Measurements from ENCODE around the gene CKS2. TPM values are rescaled to one million over a fixed set of nuclear protein-coding genes. Genes with fewer than 3 reads are reported as not detected.
"Not testable (repeated sequence)": the region's sequence is repeated elsewhere in the genome, so short reads cannot be mapped to it uniquely, and the experiment has no call there.

Gene CKS2
- total RNA-seq, 1 donor from 2014 or later, result 69.9 TPM

DNA sequence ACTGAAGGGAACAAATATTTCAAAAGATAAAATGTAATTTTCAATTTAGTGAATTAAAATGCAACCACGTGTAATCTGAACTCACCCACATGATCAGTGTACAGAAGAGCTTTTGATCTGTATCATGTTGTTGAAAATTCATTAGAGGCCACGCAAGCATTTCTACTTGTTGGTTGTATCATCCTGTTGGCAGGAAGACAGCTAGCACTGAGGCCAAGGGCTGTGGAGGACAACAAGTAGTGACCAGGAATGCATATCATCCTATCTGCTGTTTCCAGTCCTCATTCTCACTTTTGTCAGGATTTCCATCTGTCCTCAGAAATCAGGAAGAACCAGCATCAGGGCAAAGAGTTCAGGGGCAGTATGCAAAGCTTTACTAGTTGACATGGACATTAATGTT, 29.9 kb upstream of the CKS2 start:
- no peak overlapping the region for H3K27ac Mint-ChIP-seq (ENCODE audit: unreplicated experiment)
- H2AFZ ChIP-seq (ENCODE audit: low read depth, low read length), result no peak overlapping the region
- H3K27me3 Mint-ChIP-seq (ENCODE audit: low read depth, unreplicated experiment), result peaks cover 3% of the 10 kb centered on the region

DNA sequence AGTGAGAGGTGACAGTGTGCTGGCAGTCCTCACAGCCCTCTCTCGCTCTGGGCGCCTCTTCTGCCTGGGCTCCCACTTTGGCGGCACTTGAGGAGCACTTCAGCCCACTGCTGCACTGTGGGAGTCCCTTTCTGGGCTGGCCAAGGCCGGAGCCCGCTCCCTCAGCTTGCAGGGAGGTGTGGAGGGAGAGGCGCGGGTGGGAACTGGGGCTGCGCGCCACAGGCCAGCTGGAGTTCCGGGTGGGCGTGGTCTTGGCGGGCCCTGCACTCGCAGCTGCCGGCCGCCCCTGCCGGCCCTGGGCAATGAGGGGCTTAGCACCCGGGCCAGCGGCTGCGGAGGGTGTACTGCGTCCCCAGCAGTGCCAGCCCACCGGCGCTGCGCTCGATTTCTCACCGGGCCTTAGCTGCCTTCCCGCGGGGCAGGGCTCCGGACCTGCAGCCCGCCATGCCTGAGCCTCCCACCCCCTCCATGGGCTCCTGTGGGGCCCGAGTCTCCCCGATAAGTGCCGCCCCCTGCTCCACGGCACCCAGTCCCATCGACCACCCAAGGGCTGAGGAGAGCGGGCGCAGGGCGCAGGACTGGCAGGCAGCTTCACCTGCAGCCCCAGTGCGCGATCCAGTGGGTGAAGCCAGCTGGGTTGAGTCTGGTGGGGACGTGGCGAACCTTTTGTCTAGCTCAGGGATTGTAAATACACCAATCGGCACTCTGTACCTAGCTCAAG, 28.6 kb upstream of the CKS2 start:
- H3K4me3 Mint-ChIP-seq (ENCODE audit: unreplicated experiment); H3K9me3 Mint-ChIP-seq (ENCODE audit: unreplicated experiment); H3K4me1 ChIP-seq (ENCODE audit: insufficient read depth, low read length); H3K27me3 ChIP-seq (ENCODE audit: insufficient read depth, low read length); H3K27ac ChIP-seq (ENCODE audit: low read depth, low read length); FAIRE-seq; H3K4me1 Mint-ChIP-seq (ENCODE audit: low read depth, unreplicated experiment); H3K36me3 Mint-ChIP-seq (ENCODE audit: low read depth, unreplicated experiment); H3K79me2 ChIP-seq (ENCODE audit: insufficient read depth, low read length); H4K20me1 ChIP-seq (ENCODE audit: insufficient read depth, low read length); H3K9me3 ChIP-seq (ENCODE audit: insufficient read depth, low read depth, low read length); H3K36me3 ChIP-seq (ENCODE audit: insufficient read depth, low read length); H3K4me3 ChIP-seq (ENCODE audit: insufficient read depth, low read depth, low read length); DNase-seq (ENCODE audit: low read depth); H3K27me3 Mint-ChIP-seq (ENCODE audit: low read depth, unreplicated experiment); H3K9ac ChIP-seq (ENCODE audit: low read length); H3K27ac Mint-ChIP-seq (ENCODE audit: unreplicated experiment): not testable (repeated sequence)
- Histone ChIP-seq H3K4me2 (ENCODE audit: low read length) (peak overlapping the region; percentile 64), H2AFZ (ENCODE audit: low read depth, low read length) (peak overlapping the region; percentile 34)

More for the DNA sequence above, 29.9 kb upstream of the CKS2 start:
- FAIRE-seq (no peak), DNase-seq (ENCODE audit: low read depth) (no peak)
- H3K9ac ChIP-seq (ENCODE audit: low read length), result no peak overlapping the region
- TF ChIP-seq, protein P1, sequence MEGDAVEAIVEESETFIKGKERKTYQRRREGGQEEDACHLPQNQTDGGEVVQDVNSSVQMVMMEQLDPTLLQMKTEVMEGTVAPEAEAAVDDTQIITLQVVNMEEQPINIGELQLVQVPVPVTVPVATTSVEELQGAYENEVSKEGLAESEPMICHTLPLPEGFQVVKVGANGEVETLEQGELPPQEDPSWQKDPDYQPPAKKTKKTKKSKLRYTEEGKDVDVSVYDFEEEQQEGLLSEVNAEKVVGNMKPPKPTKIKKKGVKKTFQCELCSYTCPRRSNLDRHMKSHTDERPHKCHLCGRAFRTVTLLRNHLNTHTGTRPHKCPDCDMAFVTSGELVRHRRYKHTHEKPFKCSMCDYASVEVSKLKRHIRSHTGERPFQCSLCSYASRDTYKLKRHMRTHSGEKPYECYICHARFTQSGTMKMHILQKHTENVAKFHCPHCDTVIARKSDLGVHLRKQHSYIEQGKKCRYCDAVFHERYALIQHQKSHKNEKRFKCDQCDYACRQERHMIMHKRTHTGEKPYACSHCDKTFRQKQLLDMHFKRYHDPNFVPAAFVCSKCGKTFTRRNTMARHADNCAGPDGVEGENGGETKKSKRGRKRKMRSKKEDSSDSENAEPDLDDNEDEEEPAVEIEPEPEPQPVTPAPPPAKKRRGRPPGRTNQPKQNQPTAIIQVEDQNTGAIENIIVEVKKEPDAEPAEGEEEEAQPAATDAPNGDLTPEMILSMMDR (IDR thresholded peaks at IDR 0.05; ENCODE audit: insufficient read depth, low read depth, low read length), result no peak
- TF ChIP-seq EZH2 (IDR thresholded peaks at IDR 0.05; ENCODE audit: insufficient read depth, low read length), result no peak
- H3K4me1 ChIP-seq (ENCODE audit: insufficient read depth, low read length), result no peaks in the 10 kb centered on the region
- H3K9me3 Mint-ChIP-seq (ENCODE audit: unreplicated experiment), result peaks cover 7% of the 10 kb centered on the region
- H3K4me3 ChIP-seq (ENCODE audit: insufficient read depth, low read depth, low read length), result no peak overlapping the region
- peaks cover 3% of the 10 kb centered on the region for H3K4me1 Mint-ChIP-seq (ENCODE audit: low read depth, unreplicated experiment)
- no peaks in the 10 kb centered on the region for H4K20me1 ChIP-seq (ENCODE audit: insufficient read depth, low read length)
- no peaks in the 10 kb centered on the region for H3K79me2 ChIP-seq (ENCODE audit: insufficient read depth, low read length)
- H3K4me3 Mint-ChIP-seq (ENCODE audit: unreplicated experiment), result no peak overlapping the region
- H3K27ac ChIP-seq (ENCODE audit: low read depth, low read length), result no peak overlapping the region
- no peak overlapping the region for H3K4me2 ChIP-seq (ENCODE audit: low read length)
- no peaks in the 10 kb centered on the region for H3K36me3 Mint-ChIP-seq (ENCODE audit: low read depth, unreplicated experiment)
- no peaks in the 10 kb centered on the region for H3K9me3 ChIP-seq (ENCODE audit: insufficient read depth, low read depth, low read length)
- H3K36me3 ChIP-seq (ENCODE audit: insufficient read depth, low read length), result no peaks in the 10 kb centered on the region
- no peaks in the 10 kb centered on the region for H3K27me3 ChIP-seq (ENCODE audit: insufficient read depth, low read length)

DNA sequence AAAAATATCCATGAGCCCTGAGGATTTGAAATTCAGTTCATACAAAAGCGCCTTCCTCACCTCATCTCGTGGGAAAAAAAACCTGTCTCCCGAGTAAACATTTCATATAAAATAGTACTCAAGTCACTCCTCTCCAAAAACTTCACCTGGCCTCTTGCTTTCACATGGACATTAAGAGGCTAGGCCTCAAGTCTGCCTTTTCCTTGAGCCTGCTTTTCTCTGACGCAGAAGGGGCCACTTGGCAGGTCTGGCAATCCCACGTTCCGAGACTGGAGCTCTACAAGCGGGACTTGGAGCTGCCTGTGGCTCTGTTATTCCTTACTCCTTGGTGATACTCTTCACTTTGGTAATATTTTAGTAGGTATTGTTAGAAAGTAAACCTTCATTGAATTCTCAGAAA, 26.9 kb upstream of the CKS2 start:
- Histone ChIP-seq H3K9ac (ENCODE audit: low read length) (no peak overlapping the region), H2AFZ (ENCODE audit: low read depth, low read length) (no peak overlapping the region), H3K27ac (ENCODE audit: low read depth, low read length) (no peak overlapping the region), H3K4me1 (ENCODE audit: insufficient read depth, low read length) (no peaks in the 10 kb centered on the region), H4K20me1 (ENCODE audit: insufficient read depth, low read length) (no peaks in the 10 kb centered on the region), H3K4me3 (ENCODE audit: insufficient read depth, low read depth, low read length) (no peak overlapping the region), H3K9me3 (ENCODE audit: insufficient read depth, low read depth, low read length) (no peaks in the 10 kb centered on the region), H3K36me3 (ENCODE audit: insufficient read depth, low read length) (no peaks in the 10 kb centered on the region), H3K79me2 (ENCODE audit: insufficient read depth, low read length) (no peaks in the 10 kb centered on the region), H3K27me3 (ENCODE audit: insufficient read depth, low read length) (no peaks in the 10 kb centered on the region), H3K4me2 (ENCODE audit: low read length) (no peak overlapping the region)
- no peak for TF ChIP-seq EZH2 (IDR thresholded peaks at IDR 0.05; ENCODE audit: insufficient read depth, low read length)
- TF ChIP-seq, protein P1 (IDR thresholded peaks at IDR 0.05; ENCODE audit: insufficient read depth, low read depth, low read length), result no peak
- Mint-ChIP-seq H3K4me3 (ENCODE audit: unreplicated experiment) (no peak overlapping the region), H3K27me3 (ENCODE audit: low read depth, unreplicated experiment) (peaks cover 3% of the 10 kb centered on the region), H3K9me3 (ENCODE audit: unreplicated experiment) (peaks cover 4% of the 10 kb centered on the region), H3K4me1 (ENCODE audit: low read depth, unreplicated experiment) (peaks cover 3% of the 10 kb centered on the region), H3K27ac (ENCODE audit: unreplicated experiment) (no peak overlapping the region), H3K36me3 (ENCODE audit: low read depth, unreplicated experiment) (no peaks in the 10 kb centered on the region)
- FAIRE-seq, result no peak
- no peak for DNase-seq (ENCODE audit: low read depth)
